IPS-18a (cell line): ENCODE results near the gene RREB1.

Experiments
- H3K27ac ChIP-seq: one replicate; pipeline ENCODE4 v1.5.1; 2013; ENCODE audit warnings: low read length
- H3K27me3 ChIP-seq: one replicate; pipeline ENCODE4 v1.6.1; 2013; ENCODE audit warnings: mild to moderate bottlenecking, low read length; ENCODE audit not compliant: control insufficient read depth, insufficient read depth
- H3K36me3 ChIP-seq: one replicate; pipeline ENCODE4 v1.6.1; 2013; ENCODE audit warnings: low read depth, low read length; ENCODE audit not compliant: control insufficient read depth
- H3K4me1 ChIP-seq: one replicate; pipeline ENCODE4 v1.6.1; 2013; ENCODE audit warnings: low read depth, low read length; ENCODE audit not compliant: control insufficient read depth
- H3K4me3 ChIP-seq: one replicate; pipeline ENCODE4 v1.5.1; 2013; ENCODE audit warnings: low read length
- H3K9ac ChIP-seq: one replicate; pipeline ENCODE4 v1.6.1; 2013; ENCODE audit warnings: mild to moderate bottlenecking, low read length, moderate library complexity
- H3K9me3 ChIP-seq: one replicate; pipeline ENCODE4 v1.6.1; 2013; ENCODE audit warnings: low read depth, low read length; ENCODE audit not compliant: control insufficient read depth

RREB1 gene

GRCh38 chr6:7161253-7161623 is 53.5 kb downstream of the RREB1 start:
- H3K4me3 ChIP-seq: no peak overlapping the region
- no peaks in the 10 kb centered on the region for H3K27me3 ChIP-seq
- peaks cover 34% of the 10 kb centered on the region for H3K4me1 ChIP-seq
- no peaks in the 10 kb centered on the region for H3K9me3 ChIP-seq
- H3K9ac ChIP-seq: no peak overlapping the region
- no peaks in the 10 kb centered on the region for H3K36me3 ChIP-seq
- H3K27ac ChIP-seq: no peak overlapping the region

- no peaks in the 10 kb centered on the region for H3K9me3 ChIP-seq
- no peak overlapping the region for H3K27ac ChIP-seq
- H3K4me3 ChIP-seq: no peak overlapping the region
- peaks cover 32% of the 10 kb centered on the region for H3K4me1 ChIP-seq
- H3K9ac ChIP-seq: no peak overlapping the region
- no peaks in the 10 kb centered on the region for H3K36me3 ChIP-seq
- H3K27me3 ChIP-seq: no peaks in the 10 kb centered on the region
Measured at GRCh38 chr6:7161845-7162244, 54.1 kb downstream of the RREB1 start.

- Histone ChIP-seq H3K36me3 (no peaks in the 10 kb centered on the region), H3K9ac (no peak overlapping the region), H3K27me3 (no peaks in the 10 kb centered on the region), H3K4me1 (peaks cover 23% of the 10 kb centered on the region), H3K4me3 (no peak overlapping the region), H3K27ac (no peak overlapping the region), H3K9me3 (no peaks in the 10 kb centered on the region)
Measured at GRCh38 chr6:7163661-7164071, 55.9 kb downstream of the RREB1 start.

DNA sequence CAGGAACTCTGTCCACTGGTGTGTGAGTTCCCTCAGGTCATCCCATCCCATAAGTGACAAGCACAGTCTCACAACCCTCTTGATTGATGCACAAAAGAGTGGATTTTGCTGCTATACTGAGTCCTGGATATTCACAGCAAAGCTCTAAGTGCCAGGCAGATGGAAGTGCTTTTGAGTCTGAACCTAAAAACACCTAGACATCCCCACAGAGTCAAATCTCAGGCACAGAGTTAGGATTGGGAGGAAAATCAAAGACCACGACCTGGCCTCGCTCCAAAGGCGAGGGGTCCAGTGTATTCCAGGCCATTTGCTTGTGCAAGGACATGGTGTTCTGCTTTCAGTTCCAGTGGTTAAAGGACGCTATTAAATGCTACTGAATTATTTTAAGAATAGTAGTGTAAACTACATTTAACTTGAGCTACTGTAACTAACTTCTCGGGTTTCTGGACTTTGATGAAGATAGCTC is 56.8 kb downstream of the RREB1 start:
- Histone ChIP-seq H3K36me3 (no peaks in the 10 kb centered on the region), H3K27ac (no peak overlapping the region), H3K9ac (no peak overlapping the region), H3K27me3 (no peaks in the 10 kb centered on the region), H3K4me1 (peaks cover 23% of the 10 kb centered on the region), H3K4me3 (no peak overlapping the region), H3K9me3 (no peaks in the 10 kb centered on the region)

DNA sequence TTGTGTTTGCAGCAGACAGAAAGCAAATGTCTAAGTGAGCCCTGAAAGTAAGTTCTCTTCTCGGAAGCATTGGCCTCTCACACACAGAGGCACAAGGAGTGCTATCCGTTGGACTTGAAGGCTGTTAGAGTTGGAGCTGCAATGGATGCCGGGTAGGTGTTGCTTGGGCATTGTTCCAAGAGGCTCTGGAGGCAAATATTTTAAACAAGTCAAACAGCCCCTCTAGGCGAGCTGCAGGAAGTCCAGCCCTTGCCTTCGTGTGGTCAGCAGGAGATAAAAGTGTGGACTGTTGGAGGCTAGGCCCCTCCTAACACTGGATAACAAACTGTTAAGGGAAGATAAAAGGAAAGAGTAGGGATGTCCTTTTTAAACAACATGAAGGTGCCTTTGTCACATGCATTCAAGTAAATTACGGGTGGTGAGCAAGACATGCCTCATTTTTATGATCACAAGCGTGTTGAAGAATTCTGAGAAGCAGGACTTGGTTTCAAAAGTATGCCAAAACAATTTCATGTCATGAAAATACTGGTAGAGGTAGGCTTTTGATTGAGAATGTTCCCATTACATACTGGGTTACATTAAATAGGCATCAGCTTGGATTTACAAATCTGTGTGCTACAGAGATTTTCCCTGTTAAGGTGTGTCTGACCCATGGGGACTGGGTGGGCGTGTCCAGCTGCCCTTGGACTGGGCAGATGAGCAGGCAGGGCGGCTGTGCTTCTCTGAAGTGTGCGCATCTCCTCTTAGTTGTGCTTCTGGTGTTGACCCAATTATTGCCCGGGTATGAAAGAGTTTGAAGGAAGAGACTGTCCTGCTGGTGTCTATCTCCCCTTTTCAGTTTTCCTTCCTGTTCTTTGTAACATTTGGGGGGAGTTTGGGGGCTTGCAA is 57.5 kb downstream of the RREB1 start:
- H3K27ac ChIP-seq: no peak overlapping the region
- no peaks in the 10 kb centered on the region for H3K36me3 ChIP-seq
- H3K9ac ChIP-seq: no peak overlapping the region

DNA sequence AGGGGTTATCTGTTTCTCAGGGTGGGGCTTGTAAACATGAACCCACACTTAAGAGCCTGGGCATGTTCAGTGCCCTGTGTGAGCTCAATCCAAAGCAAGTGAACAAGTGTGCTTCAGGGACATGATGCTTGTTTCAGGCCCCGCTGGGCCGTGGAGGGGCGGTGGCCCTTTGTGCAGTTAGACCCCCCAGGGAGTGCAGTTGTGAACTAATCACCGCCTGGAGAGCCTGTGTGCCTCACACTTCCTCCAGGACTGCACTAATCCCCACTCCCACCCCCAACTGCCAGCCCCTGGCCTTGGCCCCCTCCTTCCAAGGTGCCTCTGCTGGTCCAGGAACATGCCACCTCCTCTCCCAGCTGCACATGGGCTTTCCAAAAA is 58.1 kb downstream of the RREB1 start:
- Histone ChIP-seq H3K9ac (no peak overlapping the region), H3K9me3 (no peaks in the 10 kb centered on the region), H3K4me3 (no peak overlapping the region), H3K27me3 (no peaks in the 10 kb centered on the region), H3K4me1 (peaks cover 23% of the 10 kb centered on the region), H3K27ac (no peak overlapping the region), H3K36me3 (no peaks in the 10 kb centered on the region)

More for the DNA sequence above, 57.5 kb downstream of the RREB1 start:
- H3K4me1 ChIP-seq: peaks cover 23% of the 10 kb centered on the region
- no peaks in the 10 kb centered on the region for H3K9me3 ChIP-seq
- H3K27me3 ChIP-seq: no peaks in the 10 kb centered on the region
- no peak overlapping the region for H3K4me3 ChIP-seq

- Histone ChIP-seq H3K27ac (no peak overlapping the region), H3K9me3 (no peaks in the 10 kb centered on the region), H3K36me3 (no peaks in the 10 kb centered on the region), H3K27me3 (no peaks in the 10 kb centered on the region), H3K4me1 (peaks cover 23% of the 10 kb centered on the region), H3K4me3 (no peak overlapping the region), H3K9ac (no peak overlapping the region)
Measured at GRCh38 chr6:7166410-7167293, 58.9 kb downstream of the RREB1 start.

GRCh38 chr6:7169296-7169721 is 61.5 kb downstream of the RREB1 start:
- Histone ChIP-seq H3K9ac (no peak overlapping the region), H3K4me1 (peaks cover 38% of the 10 kb centered on the region), H3K27me3 (no peaks in the 10 kb centered on the region), H3K36me3 (no peaks in the 10 kb centered on the region), H3K4me3 (no peak overlapping the region), H3K9me3 (no peaks in the 10 kb centered on the region), H3K27ac (no peak overlapping the region)

DNA sequence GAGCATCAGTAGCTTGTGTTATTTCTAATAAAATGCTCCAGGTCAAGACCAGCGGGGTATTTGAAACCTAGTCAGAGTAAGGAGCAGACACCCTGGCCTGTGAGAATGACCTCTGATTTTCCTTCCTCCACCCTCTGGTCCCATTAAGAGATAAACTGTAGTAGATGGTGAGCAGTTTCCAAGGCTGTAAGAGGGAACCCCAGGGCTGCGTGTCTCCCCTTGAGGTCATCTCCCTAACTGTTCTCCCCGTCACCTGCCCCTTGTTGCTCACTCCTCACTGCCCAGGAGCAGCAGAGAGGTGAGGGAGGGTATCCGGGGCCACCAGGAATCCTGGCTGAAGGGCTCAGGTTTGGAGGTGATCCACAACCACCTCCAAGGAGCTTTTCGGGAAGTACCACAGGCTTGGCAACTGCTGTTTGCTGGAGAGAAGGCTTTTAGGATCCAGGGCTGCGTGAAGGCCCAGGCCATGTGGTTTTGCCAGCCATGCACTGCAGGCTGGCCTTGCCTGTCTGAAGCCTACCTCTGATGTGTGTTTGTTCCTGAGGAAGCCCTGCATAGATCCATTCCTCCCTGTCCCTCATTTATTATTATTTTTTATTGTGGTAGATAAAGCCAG is 62.5 kb downstream of the RREB1 start:
- Histone ChIP-seq H3K9ac (no peak overlapping the region), H3K9me3 (no peaks in the 10 kb centered on the region), H3K27me3 (no peaks in the 10 kb centered on the region), H3K36me3 (no peaks in the 10 kb centered on the region), H3K27ac (no peak overlapping the region), H3K4me1 (peaks cover 31% of the 10 kb centered on the region), H3K4me3 (no peak overlapping the region)

GRCh38 chr6:7171119-7171518 is 63.4 kb downstream of the RREB1 start:
- Histone ChIP-seq H3K4me1 (peaks cover 31% of the 10 kb centered on the region), H3K9me3 (no peaks in the 10 kb centered on the region), H3K4me3 (no peak overlapping the region), H3K27me3 (no peaks in the 10 kb centered on the region), H3K9ac (no peak overlapping the region), H3K36me3 (no peaks in the 10 kb centered on the region), H3K27ac (no peak overlapping the region)

- H3K4me3 ChIP-seq: no peak overlapping the region
- H3K27ac ChIP-seq: no peak overlapping the region
- peaks cover 32% of the 10 kb centered on the region for H3K4me1 ChIP-seq
- no peak overlapping the region for H3K9ac ChIP-seq
- no peaks in the 10 kb centered on the region for H3K27me3 ChIP-seq
- no peaks in the 10 kb centered on the region for H3K9me3 ChIP-seq
- H3K36me3 ChIP-seq: no peaks in the 10 kb centered on the region
Measured at GRCh38 chr6:7171733-7172132, 64.0 kb downstream of the RREB1 start.
